Body of pancreas (tissue), 4 donors: ENCODE results near the gene MESP2.
"Not testable (repeated sequence)": the region's sequence is repeated elsewhere in the genome, so short reads cannot be mapped to it uniquely, and the experiment has no call there.

ENCODE experiments used
- POLR2A ChIP-seq, 3 donors: fragments of 450-650 bp; IDR thresholded peaks; one replicate each; pipeline ENCODE4 v1.6.1; 2016; ENCODE audit warnings: antibody characterized with exemption in 3 of 3, mild to moderate bottlenecking in 2 of 3
- TF ChIP-seq, protein P1 (sequence below), 7 experiments: fragments of 450-650 bp in 4 of 7; fragments of 200-600 bp in 3 of 7; sonication (generic) in 3 of 7; IDR thresholded peaks; one replicate each; pipeline ENCODE4 v1.5.1; 2016 to 2019; ENCODE audit warnings: antibody characterized with exemption in 7 of 7

DNA sequence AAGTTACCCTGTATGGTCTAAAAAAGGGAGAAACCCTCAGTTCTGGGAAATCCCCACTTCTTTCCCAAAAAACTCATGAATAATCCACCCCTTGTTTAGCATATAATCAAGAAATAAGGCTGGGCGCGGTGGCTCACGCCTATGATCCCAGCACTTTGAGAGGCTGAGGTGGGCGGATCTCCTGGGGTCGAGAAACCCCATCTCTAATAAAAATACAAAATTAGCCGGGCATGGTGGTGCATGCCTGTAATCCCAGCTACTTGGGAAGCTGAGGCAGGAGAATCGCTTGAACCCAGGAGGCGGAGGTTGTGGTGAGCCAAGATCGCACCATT is 6.5 kb downstream of the MESP2 start:
- not testable (repeated sequence) for TF ChIP-seq POLR2A (IDR thresholded peaks at IDR 0.05)
- TF ChIP-seq, protein P1, sequence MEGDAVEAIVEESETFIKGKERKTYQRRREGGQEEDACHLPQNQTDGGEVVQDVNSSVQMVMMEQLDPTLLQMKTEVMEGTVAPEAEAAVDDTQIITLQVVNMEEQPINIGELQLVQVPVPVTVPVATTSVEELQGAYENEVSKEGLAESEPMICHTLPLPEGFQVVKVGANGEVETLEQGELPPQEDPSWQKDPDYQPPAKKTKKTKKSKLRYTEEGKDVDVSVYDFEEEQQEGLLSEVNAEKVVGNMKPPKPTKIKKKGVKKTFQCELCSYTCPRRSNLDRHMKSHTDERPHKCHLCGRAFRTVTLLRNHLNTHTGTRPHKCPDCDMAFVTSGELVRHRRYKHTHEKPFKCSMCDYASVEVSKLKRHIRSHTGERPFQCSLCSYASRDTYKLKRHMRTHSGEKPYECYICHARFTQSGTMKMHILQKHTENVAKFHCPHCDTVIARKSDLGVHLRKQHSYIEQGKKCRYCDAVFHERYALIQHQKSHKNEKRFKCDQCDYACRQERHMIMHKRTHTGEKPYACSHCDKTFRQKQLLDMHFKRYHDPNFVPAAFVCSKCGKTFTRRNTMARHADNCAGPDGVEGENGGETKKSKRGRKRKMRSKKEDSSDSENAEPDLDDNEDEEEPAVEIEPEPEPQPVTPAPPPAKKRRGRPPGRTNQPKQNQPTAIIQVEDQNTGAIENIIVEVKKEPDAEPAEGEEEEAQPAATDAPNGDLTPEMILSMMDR (IDR thresholded peaks at IDR 0.05): not testable (repeated sequence)
